IMR-90 (cell line): ENCODE data around the gene ST6GALNAC3. TPM values are rescaled to one million over a fixed set of nuclear protein-coding genes. Genes with fewer than 3 reads are reported as not detected.

Source experiments
- ATAC-seq: fragments of 200-7000 bp; cut with Tn5 transposase; 2 replicates; pipeline ENCODE4 v1.9.1; 2020; ENCODE audit warnings: low read depth, mild to moderate bottlenecking, moderate library complexity
- BruUV-seq: library from RNA; stranded (reverse); fragments of 400-500 nt; replicated peaks from 2 replicates; lab custom pipeline; 2021; lab: Mats Ljungman, UMichigan
- CTCF ChIA-PET: fragments of 300-600 bp; formaldehyde crosslinking; extraction: SDS; loops from one replicate; lab custom pipeline; 2021; ENCODE audit warnings: antibody characterized with exemption; lab: Yijun Ruan, JAX
- POLR2A ChIA-PET: fragments of 300-600 bp; sonication (Branson Sonifier 250); formaldehyde crosslinking; loops from one replicate; lab custom pipeline; 2022; ENCODE audit warnings: antibody characterized with exemption; ENCODE audit not compliant: unreplicated experiment; lab: Charles Lee
- DNase-seq: peaks from one replicate; pipeline ENCODE4 v3.0.0; 2013
- H2AFZ ChIP-seq: replicated peaks from 2 replicates; pipeline ENCODE3; 2013; ENCODE audit warnings: low read length, mild to moderate bottlenecking; ENCODE audit not compliant: poor library complexity
- H2AK5ac ChIP-seq: 2 replicates; pipeline ENCODE4 v1.6.1; 2013; ENCODE audit warnings: low read depth, low read length, inconsistent platforms
- H2AK9ac ChIP-seq: replicated peaks from 2 replicates; pipeline ENCODE3; 2013; ENCODE audit warnings: mild to moderate bottlenecking, low read depth, low read length, moderate library complexity; ENCODE audit not compliant: poor library complexity
- H2BK120ac ChIP-seq: 2 replicates; pipeline ENCODE4 v1.6.1; 2013; ENCODE audit warnings: low read depth, low read length, inconsistent platforms
- H2BK15ac ChIP-seq: 3 replicates; pipeline ENCODE4 v1.6.1; 2013; ENCODE audit warnings: low read depth, low read length, inconsistent platforms
- H2BK20ac ChIP-seq: 2 replicates; pipeline ENCODE4 v1.6.1; 2013; ENCODE audit warnings: low read depth, mild to moderate bottlenecking, inconsistent platforms, low read length, moderate library complexity
- H2BK5ac ChIP-seq: 2 replicates; pipeline ENCODE4 v1.6.1; 2013; ENCODE audit warnings: mild to moderate bottlenecking, low read depth, low read length, inconsistent platforms; ENCODE audit not compliant: poor library complexity, severe bottlenecking
- H3K14ac ChIP-seq: replicated peaks from 2 replicates; pipeline ENCODE4 v1.6.1; 2013; ENCODE audit warnings: low read depth, low read length, inconsistent platforms
- H3K18ac ChIP-seq: 2 replicates; pipeline ENCODE4 v1.6.1; 2013; ENCODE audit warnings: low read depth, low read length, control low read depth
- H3K23ac ChIP-seq: 2 replicates; pipeline ENCODE4 v1.6.1; 2013; ENCODE audit warnings: low read depth, low read length, inconsistent platforms
- H3K27ac ChIP-seq: 2 replicates; pipeline ENCODE4 v1.5.1; 2013; ENCODE audit warnings: mild to moderate bottlenecking, control low read depth, low read length; ENCODE audit not compliant: insufficient read depth
- H3K27me3 ChIP-seq: 2 replicates; pipeline ENCODE4 v1.6.1; 2013; ENCODE audit warnings: low read length; ENCODE audit not compliant: control insufficient read depth, insufficient read depth
- H3K36me3 ChIP-seq: 2 replicates; pipeline ENCODE4 v1.6.1; 2013; ENCODE audit warnings: low read length, mixed read lengths; ENCODE audit not compliant: control insufficient read depth, insufficient read depth
- H3K4ac ChIP-seq: 2 replicates; pipeline ENCODE4 v1.6.1; 2013; ENCODE audit warnings: low read depth, low read length, inconsistent platforms
- H3K4me1 ChIP-seq: 2 replicates; pipeline ENCODE4 v1.6.1; 2013; ENCODE audit warnings: low read length, mixed read lengths; ENCODE audit not compliant: control insufficient read depth, insufficient read depth
- H3K4me2 ChIP-seq: 2 replicates; pipeline ENCODE4 v1.6.1; 2013; ENCODE audit warnings: low read depth, mild to moderate bottlenecking, control low read depth, low read length, moderate library complexity
- H3K4me3 ChIP-seq: 2 replicates; pipeline ENCODE4 v1.5.1; 2013; ENCODE audit warnings: low read depth, mild to moderate bottlenecking, control low read depth, low read length, moderate library complexity; ENCODE audit not compliant: insufficient read depth
- H3K56ac ChIP-seq: 2 replicates; pipeline ENCODE4 v1.6.1; 2013; ENCODE audit warnings: low read length, inconsistent platforms; ENCODE audit not compliant: insufficient read depth; ENCODE audit errors: extremely low read depth
- H3K79me1 ChIP-seq, 2 experiments: 2 replicates each; pipeline ENCODE4 v1.6.1; 2013; ENCODE audit warnings: low read length in 2 of 2, inconsistent platforms in 1 of 2, low read depth in 1 of 2
- H3K9ac ChIP-seq: 2 replicates; pipeline ENCODE4 v1.6.1; 2013; ENCODE audit warnings: low read depth, low read length, control low read depth
- H3K9me1 ChIP-seq: 2 replicates; pipeline ENCODE4 v1.6.1; 2013; ENCODE audit warnings: low read length, inconsistent platforms; ENCODE audit not compliant: insufficient read depth
- H3K9me3 ChIP-seq: 2 replicates; pipeline ENCODE4 v1.6.1; 2013; ENCODE audit warnings: low read length; ENCODE audit not compliant: control insufficient read depth, insufficient read depth
- H4K20me1 ChIP-seq: 2 replicates; pipeline ENCODE4 v1.6.1; 2013; ENCODE audit warnings: low read length, inconsistent platforms; ENCODE audit not compliant: insufficient read depth
- H4K5ac ChIP-seq: 2 replicates; pipeline ENCODE4 v1.6.1; 2013; ENCODE audit warnings: mild to moderate bottlenecking, low read depth, low read length, control low read depth
- H4K8ac ChIP-seq, 2 experiments: 2 replicates each; pipeline ENCODE4 v1.6.1; 2013; ENCODE audit warnings: low read depth in 2 of 2, low read length in 2 of 2, control low read depth in 1 of 2, inconsistent platforms in 1 of 2
- H4K91ac ChIP-seq: 2 replicates; pipeline ENCODE4 v1.6.1; 2013; ENCODE audit warnings: low read depth, low read length, inconsistent platforms; ENCODE audit not compliant: insufficient read depth
- NFE2L2 ChIP-seq: fragments of 150-350 bp; IDR thresholded peaks from 2 replicates; pipeline ENCODE4 v1.6.1; 2016; ENCODE audit warnings: low read depth, mild to moderate bottlenecking, low read length
- USF2 ChIP-seq: fragments of 150-350 bp; IDR thresholded peaks from 2 replicates; pipeline ENCODE4 v1.6.1; 2017; ENCODE audit warnings: mild to moderate bottlenecking, antibody characterized with exemption, low read length, low read depth
- WGBS, 2 experiments: methylation state at CpG; one replicate each; pipeline versions ENCODE4 v1.1.5 to v1.1.7; 2013; ENCODE audit warnings: missing lambda C conversion rate in 2 of 2; ENCODE audit not compliant: insufficient read length in 1 of 2; ENCODE audit errors: extremely low coverage in 2 of 2; 5-methylcytosine and 5-hydroxymethylcytosine counted together
- dilution Hi-C: fragments of 300-500 bp; cut with HindIII; formaldehyde crosslinking; loops from one replicate; pipeline ENCODE4 v1.14.3; 2018; ENCODE audit warnings: low sequenced_read_pairs; ENCODE audit not compliant: unreplicated experiment
- in situ Hi-C: fragments of 300-500 bp; cut with MboI; formaldehyde crosslinking; loops from 3 replicates; pipeline ENCODE4 v1.14.3; 2019; ENCODE audit warnings: low sequenced_read_pairs, inconsistent platforms, mixed read lengths
- intact Hi-C: fragments of 100-400 bp; cut with micrococcal nuclease; formaldehyde crosslinking; loops from 2 replicates; pipeline ENCODE4 v1.10.0; 2022
- polyA plus RNA-seq, 3 experiments: library from polyadenylated mRNA; depleted of rRNA; stranded (reverse); fragments of >200 nt; gene quantifications; 2 replicates each; pipeline ENCODE4 v1.2.3, GENCODE V29; 2012; ENCODE audit warnings: low replicate concordance in 1 of 3
- total RNA-seq: library from RNA; depleted of rRNA; stranded (reverse); fragments of >200 nt; gene quantifications from 2 replicates; pipeline ENCODE4 v1.2.3, GENCODE V29; 2012
- TF ChIP-seq, protein P1 (sequence below): fragments of 150-350 bp; IDR thresholded peaks from 2 replicates; pipeline ENCODE4 v1.6.1; 2016; ENCODE audit warnings: low read depth, mild to moderate bottlenecking, low read length, moderate library complexity, borderline replicate concordance

Gene ST6GALNAC3
- total and polyA plus RNA-seq, 2 of the 4 experiments (the other 2 are of a cell fraction): 0.65 to 1.3 TPM

DNA sequence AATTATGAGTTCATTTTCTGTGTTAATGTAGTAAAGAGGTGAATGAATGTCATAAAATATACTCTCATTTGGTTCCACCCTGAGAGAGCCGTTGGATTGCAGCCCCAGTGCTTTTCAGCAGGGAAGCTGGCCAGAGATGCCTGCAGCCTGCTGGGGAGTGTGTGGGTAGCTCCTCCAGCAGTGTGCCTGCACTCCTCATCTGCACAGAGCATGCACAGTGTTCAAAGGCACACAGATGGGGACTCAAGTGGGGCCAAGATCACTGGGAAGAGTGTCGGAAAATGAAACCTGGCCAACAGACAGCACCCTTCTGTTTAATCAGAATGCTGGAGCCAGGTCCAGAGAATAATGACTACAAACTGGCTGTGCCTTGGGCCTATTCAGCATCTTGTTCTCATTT lies 206.8 kb downstream of the ST6GALNAC3 start:
- Histone ChIP-seq H3K56ac (no peak overlapping the region), H4K5ac (no peak overlapping the region), H2AK9ac (no peak overlapping the region), H3K4me3 (no peak overlapping the region), H3K9me3 (no peaks in the 10 kb centered on the region), H3K27me3 (no peaks in the 10 kb centered on the region), H3K36me3 (no peaks in the 10 kb centered on the region), H3K9ac (no peak overlapping the region), H3K79me1 (no peaks in the 10 kb centered on the region), H3K18ac (no peak overlapping the region), H2BK20ac (no peak overlapping the region), H3K23ac (no peak overlapping the region), H3K4me1 (no peaks in the 10 kb centered on the region), H3K4ac (no peak overlapping the region), H3K14ac (no peak overlapping the region), H4K20me1 (no peaks in the 10 kb centered on the region), H3K4me2 (no peak overlapping the region), H2AK5ac (no peak overlapping the region), H3K9me1 (no peaks in the 10 kb centered on the region), H3K27ac (no peak overlapping the region), H4K8ac (no peak overlapping the region), H2BK120ac (no peak overlapping the region), H2BK15ac (no peak overlapping the region), H2AFZ (no peak overlapping the region), H2BK5ac (no peak overlapping the region), H4K91ac (no peak overlapping the region)
- WGBS, 2 experiments: 67% methylated on average over 1 of the region's 2 CpGs; no CpG with 5 or more reads in 1 of the 2 experiments
- ChIA-PET POLR2A (no interaction called here), CTCF (no interaction called here)
- TF ChIP-seq, protein P1, sequence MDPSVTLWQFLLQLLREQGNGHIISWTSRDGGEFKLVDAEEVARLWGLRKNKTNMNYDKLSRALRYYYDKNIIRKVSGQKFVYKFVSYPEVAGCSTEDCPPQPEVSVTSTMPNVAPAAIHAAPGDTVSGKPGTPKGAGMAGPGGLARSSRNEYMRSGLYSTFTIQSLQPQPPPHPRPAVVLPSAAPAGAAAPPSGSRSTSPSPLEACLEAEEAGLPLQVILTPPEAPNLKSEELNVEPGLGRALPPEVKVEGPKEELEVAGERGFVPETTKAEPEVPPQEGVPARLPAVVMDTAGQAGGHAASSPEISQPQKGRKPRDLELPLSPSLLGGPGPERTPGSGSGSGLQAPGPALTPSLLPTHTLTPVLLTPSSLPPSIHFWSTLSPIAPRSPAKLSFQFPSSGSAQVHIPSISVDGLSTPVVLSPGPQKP: no peak
- TF ChIP-seq NFE2L2 (no peak), USF2 (no peak)
- BruUV-seq: no TSS peak
- DNase-seq: no peak
- dilution Hi-C loops (no loop called here), in situ Hi-C loops (no loop called here), intact Hi-C loops (no loop called here)
- ATAC-seq: no peak
